IPS DF 19.7 (cell line): ENCODE results near the gene ATP13A3.
"Not testable (repeated sequence)": the region's sequence is repeated elsewhere in the genome, so short reads cannot be mapped to it uniquely, and the experiment has no call there.

Experiments
- DNase-seq: peaks from one replicate; pipeline ENCODE4 v3.0.0-alpha.2; 2013; ENCODE audit warnings: low read depth, low spot score

Gene ATP13A3

GRCh38 chr3:194499516-194499915 lies 12.7 kb upstream of the ATP13A3 start:
- DNase-seq, result not testable (repeated sequence)

GRCh38 chr3:194497799-194498575 lies 11.2 kb upstream of the ATP13A3 start:
- no peak for DNase-seq

- DNase-seq, result no peak
These were observed 9.6 kb upstream of the ATP13A3 start for GRCh38 chr3:194496217-194496919.

- DNase-seq, result no peak
These were observed 8.2 kb upstream of the ATP13A3 start for GRCh38 chr3:194494951-194495374.

GRCh38 chr3:194493995-194494927 lies 7.5 kb upstream of the ATP13A3 start:
- not testable (repeated sequence) for DNase-seq

GRCh38 chr3:194492001-194492400 lies 5.2 kb upstream of the ATP13A3 start:
- DNase-seq, result no peak

- no peak for DNase-seq
These were observed 3.2 kb upstream of the ATP13A3 start for GRCh38 chr3:194489736-194490612.

- no peak for DNase-seq
These were observed 1.4 kb upstream of the ATP13A3 start for GRCh38 chr3:194488055-194488742.

- no peak for DNase-seq
These were observed 670 bp upstream of the ATP13A3 start for GRCh38 chr3:194487289-194488054.

- DNase-seq, result no peak
These were observed 792 bp downstream of the ATP13A3 start for GRCh38 chr3:194485881-194486539.

- DNase-seq, result no peak
These were observed 1.3 kb downstream of the ATP13A3 start for GRCh38 chr3:194485468-194485880.

GRCh38 chr3:194484614-194485013 lies 2.2 kb downstream of the ATP13A3 start:
- no peak for DNase-seq

GRCh38 chr3:194483850-194484249 lies 3.0 kb downstream of the ATP13A3 start:
- no peak for DNase-seq

GRCh38 chr3:194482830-194483229 lies 4.0 kb downstream of the ATP13A3 start:
- DNase-seq, result not testable (repeated sequence)

- no peak for DNase-seq
These were observed 4.6 kb downstream of the ATP13A3 start for GRCh38 chr3:194482196-194482593.

GRCh38 chr3:194481525-194482195 lies 5.1 kb downstream of the ATP13A3 start:
- DNase-seq, result no peak

GRCh38 chr3:194481103-194481502 lies 5.7 kb downstream of the ATP13A3 start:
- DNase-seq, result no peak

- no peak for DNase-seq
These were observed 10.0 kb downstream of the ATP13A3 start for GRCh38 chr3:194476784-194477183.
